ENCODE measurements around the gene MRPL12. TPM values are rescaled to one million over a fixed set of nuclear protein-coding genes. Genes with fewer than 3 reads are reported as not detected.
A peak's percentile ranks its signal among the peaks of the same experiment; 100 is the strongest.

MRPL12 gene
- total and polyA plus RNA-seq, 2 of the 13 experiments (the other 11 are each of a cell fraction or from before 2014, with no cell fraction given) = 39.1 to 94.1 TPM

GRCh38 chr17:81727324-81728031 lies 24.3 kb downstream of the MRPL12 start (continued):
- TF ChIP-seq, protein P1, sequence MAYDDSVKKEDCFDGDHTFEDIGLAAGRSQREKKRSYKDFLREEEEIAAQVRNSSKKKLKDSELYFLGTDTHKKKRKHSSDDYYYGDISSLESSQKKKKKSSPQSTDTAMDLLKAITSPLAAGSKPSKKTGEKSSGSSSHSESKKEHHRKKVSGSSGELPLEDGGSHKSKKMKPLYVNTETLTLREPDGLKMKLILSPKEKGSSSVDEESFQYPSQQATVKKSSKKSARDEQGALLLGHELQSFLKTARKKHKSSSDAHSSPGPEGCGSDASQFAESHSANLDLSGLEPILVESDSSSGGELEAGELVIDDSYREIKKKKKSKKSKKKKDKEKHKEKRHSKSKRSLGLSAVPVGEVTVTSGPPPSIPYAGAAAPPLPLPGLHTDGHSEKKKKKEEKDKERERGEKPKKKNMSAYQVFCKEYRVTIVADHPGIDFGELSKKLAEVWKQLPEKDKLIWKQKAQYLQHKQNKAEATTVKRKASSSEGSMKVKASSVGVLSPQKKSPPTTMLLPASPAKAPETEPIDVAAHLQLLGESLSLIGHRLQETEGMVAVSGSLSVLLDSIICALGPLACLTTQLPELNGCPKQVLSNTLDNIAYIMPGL (CRISPR knock-in tag; IDR thresholded peaks at IDR 0.05; ENCODE audit: borderline replicate concordance in 1 of 2, low read depth in 1 of 2) = peak; percentile 60 to 93; a peak in 3 of 4 replicates
- TF ChIP-seq ZNF724P (CRISPR knock-in tag; IDR thresholded peaks at IDR 0.05; ENCODE audit: borderline replicate concordance) = peak; percentile 98
- TF ChIP-seq ZNF3 (CRISPR knock-in tag; IDR thresholded peaks at IDR 0.05) = peak; percentile 85
- peak; percentile 99 for TF ChIP-seq ZNF607 (CRISPR knock-in tag; IDR thresholded peaks at IDR 0.05; ENCODE audit: borderline replicate concordance)
- TF ChIP-seq ZNF460 (CRISPR knock-in tag; IDR thresholded peaks at IDR 0.05; ENCODE audit: borderline replicate concordance) = no peak; the same call in 1 of the 2 replicates
- TF ChIP-seq, protein P2, sequence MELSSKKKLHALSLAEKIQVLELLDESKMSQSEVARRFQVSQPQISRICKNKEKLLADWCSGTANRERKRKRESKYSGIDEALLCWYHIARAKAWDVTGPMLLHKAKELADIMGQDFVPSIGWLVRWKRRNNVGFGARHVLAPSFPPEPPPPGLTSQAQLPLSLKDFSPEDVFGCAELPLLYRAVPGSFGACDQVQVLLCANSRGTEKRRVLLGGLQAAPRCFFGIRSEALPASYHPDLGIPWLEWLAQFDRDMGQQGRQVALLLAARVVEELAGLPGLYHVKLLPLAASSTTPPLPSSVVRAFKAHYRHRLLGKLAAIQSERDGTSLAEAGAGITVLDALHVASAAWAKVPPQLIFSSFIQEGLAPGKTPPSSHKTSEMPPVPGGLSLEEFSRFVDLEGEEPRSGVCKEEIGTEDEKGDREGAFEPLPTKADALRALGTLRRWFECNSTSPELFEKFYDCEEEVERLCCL (CRISPR knock-in tag; IDR thresholded peaks at IDR 0.05; ENCODE audit: borderline replicate concordance) = peak; percentile 99
- TF ChIP-seq ZNF510 (CRISPR knock-in tag; IDR thresholded peaks at IDR 0.05; ENCODE audit: low read depth) = peak; percentile 99
- no peak for TF ChIP-seq TBX3 (IDR thresholded peaks at IDR 0.05; ENCODE audit: borderline replicate concordance)
- 0 out of 2 replicates have a peak, but pooled peaks have one; percentile 91 for TF ChIP-seq ZNF570 (CRISPR knock-in tag; IDR thresholded peaks at IDR 0.05; ENCODE audit: borderline replicate concordance)
- peak; percentile 100 for TF ChIP-seq NRL (CRISPR knock-in tag; IDR thresholded peaks at IDR 0.05; ENCODE audit: borderline replicate concordance)
- TF ChIP-seq ZNF772 (CRISPR knock-in tag; IDR thresholded peaks at IDR 0.05) = peak; percentile 97
- TF ChIP-seq, protein P3, sequence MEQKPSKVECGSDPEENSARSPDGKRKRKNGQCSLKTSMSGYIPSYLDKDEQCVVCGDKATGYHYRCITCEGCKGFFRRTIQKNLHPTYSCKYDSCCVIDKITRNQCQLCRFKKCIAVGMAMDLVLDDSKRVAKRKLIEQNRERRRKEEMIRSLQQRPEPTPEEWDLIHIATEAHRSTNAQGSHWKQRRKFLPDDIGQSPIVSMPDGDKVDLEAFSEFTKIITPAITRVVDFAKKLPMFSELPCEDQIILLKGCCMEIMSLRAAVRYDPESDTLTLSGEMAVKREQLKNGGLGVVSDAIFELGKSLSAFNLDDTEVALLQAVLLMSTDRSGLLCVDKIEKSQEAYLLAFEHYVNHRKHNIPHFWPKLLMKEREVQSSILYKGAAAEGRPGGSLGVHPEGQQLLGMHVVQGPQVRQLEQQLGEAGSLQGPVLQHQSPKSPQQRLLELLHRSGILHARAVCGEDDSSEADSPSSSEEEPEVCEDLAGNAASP (CRISPR knock-in tag; IDR thresholded peaks at IDR 0.05; ENCODE audit: borderline replicate concordance) = peak; percentile 89
- peak; percentile 84 for TF ChIP-seq SKIL (CRISPR knock-in tag; IDR thresholded peaks at IDR 0.05; ENCODE audit: borderline replicate concordance)
- TF ChIP-seq, protein P4, sequence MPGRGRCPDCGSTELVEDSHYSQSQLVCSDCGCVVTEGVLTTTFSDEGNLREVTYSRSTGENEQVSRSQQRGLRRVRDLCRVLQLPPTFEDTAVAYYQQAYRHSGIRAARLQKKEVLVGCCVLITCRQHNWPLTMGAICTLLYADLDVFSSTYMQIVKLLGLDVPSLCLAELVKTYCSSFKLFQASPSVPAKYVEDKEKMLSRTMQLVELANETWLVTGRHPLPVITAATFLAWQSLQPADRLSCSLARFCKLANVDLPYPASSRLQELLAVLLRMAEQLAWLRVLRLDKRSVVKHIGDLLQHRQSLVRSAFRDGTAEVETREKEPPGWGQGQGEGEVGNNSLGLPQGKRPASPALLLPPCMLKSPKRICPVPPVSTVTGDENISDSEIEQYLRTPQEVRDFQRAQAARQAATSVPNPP (CRISPR knock-in tag; IDR thresholded peaks at IDR 0.05) = peak; percentile 25; the same call in 1 of the 2 replicates
- TF ChIP-seq, protein P5, sequence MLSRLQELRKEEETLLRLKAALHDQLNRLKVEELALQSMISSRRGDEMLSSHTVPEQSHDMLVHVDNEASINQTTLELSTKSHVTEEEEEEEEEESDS (CRISPR knock-in tag; IDR thresholded peaks at IDR 0.05; ENCODE audit: borderline replicate concordance) = no peak
- TF ChIP-seq, protein P6, sequence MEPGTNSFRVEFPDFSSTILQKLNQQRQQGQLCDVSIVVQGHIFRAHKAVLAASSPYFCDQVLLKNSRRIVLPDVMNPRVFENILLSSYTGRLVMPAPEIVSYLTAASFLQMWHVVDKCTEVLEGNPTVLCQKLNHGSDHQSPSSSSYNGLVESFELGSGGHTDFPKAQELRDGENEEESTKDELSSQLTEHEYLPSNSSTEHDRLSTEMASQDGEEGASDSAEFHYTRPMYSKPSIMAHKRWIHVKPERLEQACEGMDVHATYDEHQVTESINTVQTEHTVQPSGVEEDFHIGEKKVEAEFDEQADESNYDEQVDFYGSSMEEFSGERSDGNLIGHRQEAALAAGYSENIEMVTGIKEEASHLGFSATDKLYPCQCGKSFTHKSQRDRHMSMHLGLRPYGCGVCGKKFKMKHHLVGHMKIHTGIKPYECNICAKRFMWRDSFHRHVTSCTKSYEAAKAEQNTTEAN (CRISPR knock-in tag; conservative IDR thresholded peaks at IDR 0.05) = peak; percentile 95

Measured in HepG2 (cell line).